ENCODE results near the gene TACR2. TPM values are rescaled to one million over a fixed set of nuclear protein-coding genes. Genes with fewer than 3 reads are reported as not detected.
"Not testable (repeated sequence)": the region's sequence is repeated elsewhere in the genome, so short reads cannot be mapped to it uniquely, and the experiment has no call there.

The TACR2 gene
- total RNA-seq, 6 experiments from 2014 or later, result 0.16 to 0.22 (median 0.16) TPM; not detected in 3

- Histone ChIP-seq H3K27ac (peak overlapping the region in 2 of 3 donors; percentile 24 to 43), H3K36me3 (no peaks in the 10 kb centered on the region), H3K9me3 (no peaks in the 10 kb centered on the region), H3K4me3 (peak overlapping the region; percentile 50 to 65 (median 62)), H3K4me1 (peaks cover 0 to 9% (median 0%) of the 10 kb centered on the region in 4 donors), H3K27me3 (no peaks in the 10 kb centered on the region)
- ATAC-seq, result peak; percentile 10 to 35 (median 18)
- TF ChIP-seq POLR2A (IDR thresholded peaks at IDR 0.05) (no peak), CTCF (IDR thresholded peaks at IDR 0.05) (no peak)
- DNase-seq, result no peak
- WGBS (ENCODE audit: insufficient coverage, low coverage, low lambda C conversion rate, missing lambda C conversion rate), result 12% methylated on average over 21 of the region's 38 CpGs
- intact Hi-C loops (cut with DNase I), result no loop called here
Observed at GRCh38 chr10:69451784-69452251, 35.1 kb upstream of the TACR2 start.

GRCh38 chr10:69451209-69451783 is 34.6 kb upstream of the TACR2 start, which contains the start of gene TSPAN15:
TSPAN15 (plus strand) TSS chr10:69451465; CDS start chr10:69451595, 130 bp downstream.
- Histone ChIP-seq H3K27me3 (no peaks in the 10 kb centered on the region), H3K27ac (peak within 1 kb of the TSS in 2 of 3 donors; percentile 24 to 43), H3K36me3 (no peaks in the 10 kb centered on the region), H3K4me3 (peak within 1 kb of the TSS; percentile 50 to 65 (median 62)), H3K4me1 (peaks cover 0 to 9% (median 0%) of the 10 kb centered on the region in 4 donors), H3K9me3 (no peaks in the 10 kb centered on the region)
- TF ChIP-seq POLR2A (IDR thresholded peaks at IDR 0.05), result peak; percentile 50
- no peak for TF ChIP-seq CTCF (IDR thresholded peaks at IDR 0.05)
- intact Hi-C loops (cut with DNase I), result no loop called here
- DNase-seq (peak; percentile 85 to 89 (median 88)), ATAC-seq (peak; percentile 84 to 95 (median 88))
- WGBS (ENCODE audit: insufficient coverage, low coverage, low lambda C conversion rate, missing lambda C conversion rate), result 9% methylated on average over 6 of the region's 45 CpGs

GRCh38 chr10:69450395-69450794 is 33.7 kb upstream of the TACR2 start:
- H3K27me3 ChIP-seq; ATAC-seq; H3K4me1 ChIP-seq; H3K27ac ChIP-seq; DNase-seq; H3K36me3 ChIP-seq; H3K9me3 ChIP-seq; H3K4me3 ChIP-seq; intact Hi-C loops (cut with DNase I): not testable (repeated sequence)
- WGBS (ENCODE audit: insufficient coverage, low coverage, low lambda C conversion rate, missing lambda C conversion rate), result 79% methylated on average over 16 of the region's 16 CpGs

GRCh38 chr10:69449841-69450240 is 33.1 kb upstream of the TACR2 start:
- no peaks in the 10 kb centered on the region for H3K9me3 ChIP-seq
- 29% methylated on average over 1 of the region's 1 CpG for WGBS (ENCODE audit: insufficient coverage, low coverage, low lambda C conversion rate, missing lambda C conversion rate)
- no peak overlapping the region for H3K27ac ChIP-seq
- TF ChIP-seq POLR2A (IDR thresholded peaks at IDR 0.05) (no peak), CTCF (IDR thresholded peaks at IDR 0.05) (peak; percentile 35 to 53 (median 40))
- H3K4me3 ChIP-seq, result no peak overlapping the region
- intact Hi-C loops (cut with DNase I), result no loop called here
- ATAC-seq (peak; percentile 60 to 70 (median 62)), DNase-seq (peak in 1 of 3 donors; percentile 56)
- H3K36me3 ChIP-seq, result no peaks in the 10 kb centered on the region
- H3K4me1 ChIP-seq, result peaks cover 0 to 9% (median 0%) of the 10 kb centered on the region in 4 donors
- no peaks in the 10 kb centered on the region for H3K27me3 ChIP-seq

GRCh38 chr10:69446650-69447151 is 30.0 kb upstream of the TACR2 start:
- whole genome bisulfite sequencing (ENCODE audit: insufficient coverage, low coverage, low lambda C conversion rate, missing lambda C conversion rate), result 39% methylated on average over 3 of the region's 3 CpGs
- Histone ChIP-seq H3K36me3 (no peaks in the 10 kb centered on the region), H3K27me3 (no peaks in the 10 kb centered on the region), H3K9me3 (no peaks in the 10 kb centered on the region), H3K4me1 (peaks cover 0 to 4% (median 0%) of the 10 kb centered on the region in 4 donors), H3K4me3 (no peak overlapping the region), H3K27ac (no peak overlapping the region)
- intact Hi-C loops (cut with DNase I), result no loop called here
- DNase-seq, result no peak
- ATAC-seq, result peak in 1 of 4 donors; percentile 34
- TF ChIP-seq POLR2A (IDR thresholded peaks at IDR 0.05) (no peak), CTCF (IDR thresholded peaks at IDR 0.05) (no peak)

All from right lobe of liver (tissue), 6 donors.